Caco-2 (cell line): ENCODE measurements around the gene PHC1. TPM values are rescaled to one million over a fixed set of nuclear protein-coding genes. Genes with fewer than 3 reads are reported as not detected.

Source experiments
- BruUV-seq: library from RNA; stranded (reverse); fragments of 400-500 nt; replicated peaks from 2 replicates; lab custom pipeline; 2021; lab: Mats Ljungman, UMichigan
- CTCF ChIA-PET: fragments of 300-600 bp; sonication (Branson Sonifier 250); formaldehyde crosslinking; loops from one replicate; lab custom pipeline; 2022; ENCODE audit warnings: antibody characterized with exemption; lab: Charles Lee
- POLR2A ChIA-PET: fragments of 300-600 bp; sonication (Branson Sonifier 250); formaldehyde crosslinking; loops from one replicate; lab custom pipeline; 2022; ENCODE audit warnings: antibody characterized with exemption; lab: Charles Lee
- DNase-seq, 2 experiments: peaks; one replicate each; pipeline versions ENCODE4 v3.0.0 to v3.0.0-alpha.2; 2020 to 2022
- H3K27me3 ChIP-seq: replicated peaks from 2 replicates; pipeline ENCODE4 v1.6.0; 2011; ENCODE audit warnings: low read length; ENCODE audit not compliant: control insufficient read depth, insufficient read depth
- H3K36me3 ChIP-seq: 2 replicates; pipeline ENCODE4 v1.5.1; 2011; ENCODE audit warnings: low read length; ENCODE audit not compliant: control insufficient read depth, insufficient read depth
- H3K4me1 ChIP-seq: fragments of 250-450 bp; sonication (Bioruptor Pico); 2 replicates; pipeline ENCODE4 v1.5.1; 2020; ENCODE audit warnings: mild to moderate bottlenecking
- H3K4me3 ChIP-seq: 2 replicates; pipeline ENCODE4 v1.5.1; 2011; ENCODE audit warnings: low read depth, mild to moderate bottlenecking, control low read depth, low read length
- H3K9me3 ChIP-seq: fragments of 250-450 bp; sonication (Bioruptor Pico); 2 replicates; pipeline ENCODE4 v1.5.1; 2020; ENCODE audit warnings: mild to moderate bottlenecking, moderate library complexity
- H3K27ac Mint-ChIP-seq: one replicate; pipeline ENCODE4 v1.8.0; 2022; ENCODE audit warnings: mixed read lengths; ENCODE audit not compliant: unreplicated experiment
- H3K27me3 Mint-ChIP-seq: one replicate; pipeline ENCODE4 v1.8.0; 2022; ENCODE audit warnings: mixed read lengths; ENCODE audit not compliant: insufficient read depth, unreplicated experiment
- H3K36me3 Mint-ChIP-seq: one replicate; pipeline ENCODE4 v1.8.0; 2022; ENCODE audit warnings: mild to moderate bottlenecking, mixed read lengths; ENCODE audit not compliant: insufficient read depth, unreplicated experiment
- H3K4me1 Mint-ChIP-seq: one replicate; pipeline ENCODE4 v1.8.0; 2022; ENCODE audit warnings: low read depth, mixed read lengths; ENCODE audit not compliant: unreplicated experiment
- H3K4me3 Mint-ChIP-seq: one replicate; pipeline ENCODE4 v1.8.0; 2022; ENCODE audit warnings: mild to moderate bottlenecking, moderate library complexity, mixed read lengths; ENCODE audit not compliant: unreplicated experiment
- H3K9me3 Mint-ChIP-seq: one replicate; pipeline ENCODE4 v1.8.0; 2022; ENCODE audit warnings: mixed read lengths; ENCODE audit not compliant: unreplicated experiment
- CTCF ChIP-seq, 2 experiments: fragments of 200-600 bp in 1 of 2; IDR thresholded peaks; 1 replicate in 1 of 2; 2 replicates in 1 of 2; pipeline versions ENCODE4 v1.5.1 to v1.8.0; 2011 to 2022; ENCODE audit warnings: antibody characterized with exemption in 1 of 2, control low read depth in 1 of 2, inconsistent platforms in 1 of 2, low read depth in 1 of 2, low read length in 1 of 2, mild to moderate bottlenecking in 1 of 2, moderate library complexity in 1 of 2; ENCODE audit not compliant: insufficient read depth in 1 of 2, severe bottlenecking in 1 of 2, unreplicated experiment in 1 of 2
- intact Hi-C: fragments of 100-400 bp; cut with micrococcal nuclease; formaldehyde crosslinking; loops from one replicate; pipeline ENCODE4 v1.10.0; 2022; ENCODE audit not compliant: unreplicated experiment
- total RNA-seq: library from RNA; stranded (reverse); gene quantifications from 2 replicates; pipeline ENCODE4 v1.2.3, GENCODE V29; 2022

The PHC1 gene
- total RNA-seq, 1 experiment from 2014 or later: 28.7 TPM

GRCh38 chr12:8941691-8942478, 27.6 kb downstream of the PHC1 start:
- no peaks in the 10 kb centered on the region for H3K27me3 Mint-ChIP-seq
- POLR2A ChIA-PET: no interaction called here
- DNase-seq: no peak
- no peak overlapping the region for H3K4me3 Mint-ChIP-seq
- no TSS peak for BruUV-seq
- intact Hi-C loops: no loop called here
- H3K27me3 ChIP-seq: no peaks in the 10 kb centered on the region
- no peak overlapping the region for H3K27ac Mint-ChIP-seq
- peaks cover 65% of the 10 kb centered on the region for H3K36me3 Mint-ChIP-seq
- no peaks in the 10 kb centered on the region for H3K9me3 ChIP-seq
- TF ChIP-seq CTCF (IDR thresholded peaks at IDR 0.05; ENCODE audit: insufficient read depth in 1 of 2, low read depth in 1 of 2, low read length in 1 of 2, severe bottlenecking in 1 of 2, unreplicated experiment in 1 of 2): no peak
- peaks cover 13% of the 10 kb centered on the region for H3K36me3 ChIP-seq
- H3K9me3 Mint-ChIP-seq: no peaks in the 10 kb centered on the region
- no peak overlapping the region for H3K4me3 ChIP-seq
- CTCF ChIA-PET: no interaction called here
- H3K4me1 Mint-ChIP-seq: peaks cover 4% of the 10 kb centered on the region
- no peaks in the 10 kb centered on the region for H3K4me1 ChIP-seq

- no peak overlapping the region for H3K27ac Mint-ChIP-seq
- peaks cover 9% of the 10 kb centered on the region for H3K4me1 Mint-ChIP-seq
- TF ChIP-seq CTCF (IDR thresholded peaks at IDR 0.05; ENCODE audit: insufficient read depth in 1 of 2, low read depth in 1 of 2, low read length in 1 of 2, severe bottlenecking in 1 of 2, unreplicated experiment in 1 of 2): no peak
- H3K36me3 Mint-ChIP-seq: peaks cover 68% of the 10 kb centered on the region
- BruUV-seq: no TSS peak
- Histone ChIP-seq H3K36me3 (peaks cover 13% of the 10 kb centered on the region), H3K27me3 (no peaks in the 10 kb centered on the region), H3K4me3 (no peak overlapping the region), H3K4me1 (peaks cover 6% of the 10 kb centered on the region), H3K9me3 (no peaks in the 10 kb centered on the region)
- CTCF ChIA-PET: no interaction called here
- intact Hi-C loops: no loop called here
- no peaks in the 10 kb centered on the region for H3K27me3 Mint-ChIP-seq
- POLR2A ChIA-PET: no interaction called here
- H3K9me3 Mint-ChIP-seq: no peaks in the 10 kb centered on the region
- H3K4me3 Mint-ChIP-seq: no peak overlapping the region
- no peak for DNase-seq
These were observed 29.4 kb downstream of the PHC1 start for GRCh38 chr12:8943565-8944186.

GRCh38 chr12:8946733-8947132, 32.4 kb downstream of the PHC1 start:
- Histone ChIP-seq H3K9me3 (no peaks in the 10 kb centered on the region), H3K4me3 (no peak overlapping the region), H3K27me3 (no peaks in the 10 kb centered on the region), H3K36me3 (peaks cover 13% of the 10 kb centered on the region), H3K4me1 (peaks cover 6% of the 10 kb centered on the region)
- TF ChIP-seq CTCF (IDR thresholded peaks at IDR 0.05; ENCODE audit: insufficient read depth in 1 of 2, low read depth in 1 of 2, low read length in 1 of 2, severe bottlenecking in 1 of 2, unreplicated experiment in 1 of 2): no peak
- H3K27me3 Mint-ChIP-seq: no peaks in the 10 kb centered on the region
- H3K4me3 Mint-ChIP-seq: no peak overlapping the region
- no peak for DNase-seq
- peaks cover 64% of the 10 kb centered on the region for H3K36me3 Mint-ChIP-seq
- ChIA-PET CTCF (no interaction called here), POLR2A (no interaction called here)
- H3K4me1 Mint-ChIP-seq: peaks cover 9% of the 10 kb centered on the region
- no peaks in the 10 kb centered on the region for H3K9me3 Mint-ChIP-seq
- BruUV-seq: no TSS peak
- H3K27ac Mint-ChIP-seq: no peak overlapping the region
- intact Hi-C loops: no loop called here
